ENCODE data around the gene LSG1.

Gene LSG1

GRCh38 chr3:194592798-194593752 lies 78.9 kb downstream of the LSG1 start:
- Histone ChIP-seq H3K4me3 (ENCODE audit: low read length) (no peak overlapping the region), H3K27ac (ENCODE audit: low read length) (no peak overlapping the region)

More at GRCh38 chr3:194592798-194593752, 78.9 kb downstream of the LSG1 start:
- Histone ChIP-seq H3K4me1 (ENCODE audit: control insufficient read depth, low read depth, low read length) (no peaks in the 10 kb centered on the region), H3K9me3 (ENCODE audit: control insufficient read depth, low read depth, low read length) (no peaks in the 10 kb centered on the region), H3K27me3 (ENCODE audit: control insufficient read depth, insufficient read depth, low read length) (no peaks in the 10 kb centered on the region), H3K9ac (ENCODE audit: low read length) (no peak overlapping the region), H3K36me3 (ENCODE audit: control insufficient read depth, low read depth, low read length) (no peaks in the 10 kb centered on the region)

All from iPS-18a (cell line).